PC-3 (cell line): ENCODE measurements around the gene GHRH.

Source experiments
- CTCF ChIP-seq: fragments of 300-600 bp; sonication (generic); conservative IDR thresholded peaks from 2 replicates; pipeline ENCODE4 v1.5.1; 2017; ENCODE audit warnings: antibody characterized with exemption, low read depth, mild to moderate bottlenecking, low read length
- EZH2 ChIP-seq: fragments of 300-600 bp; sonication (generic); IDR thresholded peaks from one replicate; pipeline ENCODE4 v1.6.1; 2017; ENCODE audit warnings: antibody characterized with exemption, mild to moderate bottlenecking, low read length; ENCODE audit not compliant: unreplicated experiment
- EZH2phosphoT487 ChIP-seq: fragments of 300-600 bp; sonication (generic); IDR thresholded peaks from 2 replicates; pipeline ENCODE4 v1.6.1; 2018; ENCODE audit warnings: mild to moderate bottlenecking, antibody characterized with exemption, low read length, borderline replicate concordance

- TF ChIP-seq CTCF (no peak), EZH2 (no peak), EZH2phosphoT487 (no peak)
Observed at GRCh38 chr20:37251825-37252477, 9.7 kb downstream of the GHRH start.
